Pericardium fibroblast (primary cell): Measurements from ENCODE around the gene RB1. TPM values are rescaled to one million over a fixed set of nuclear protein-coding genes. Genes with fewer than 3 reads are reported as not detected.

Experiments used
- total RNA-seq: library from RNA; depleted of rRNA; stranded (reverse); fragments of >200 nt; gene quantifications from 2 replicates; pipeline ENCODE4 v1.2.3, GENCODE V29; 2015

RB1 gene
- 8.9 and 14.5 TPM in 2 replicates for total RNA-seq

GRCh38 chr13:48303359-48304142, at the start of gene RB1:
Gene RB1, plus strand, starts transcription at chr13:48303751. Its CDS starts 162 bp downstream, at chr13:48303913.

GRCh38 chr13:48412881-48413351, 109.4 kb downstream of the RB1 start, which contains the start of gene LPAR6:
Gene LPAR6, minus strand, starts transcription at chr13:48413113. Its CDS starts 690 bp downstream, at chr13:48412423.

Other genes with a start within 250 kb of the RB1 start
- 25.2 and 31.2 TPM in 2 replicates for gene MED4, start 208.6 kb upstream of the RB1 start, total RNA-seq
- gene ITM2B, start 70.5 kb upstream of the RB1 start, total RNA-seq = 157 and 323 TPM in 2 replicates
- 4.2 and 8.9 TPM in 2 replicates for gene LPAR6, start 109.4 kb downstream of the RB1 start, total RNA-seq
- gene RCBTB2, start 229.3 kb downstream of the RB1 start, total RNA-seq = 8.5 and 11.3 TPM in 2 replicates